G401 (cell line): Measurements from ENCODE around the gene PLBD2. TPM values are rescaled to one million over a fixed set of nuclear protein-coding genes. Genes with fewer than 3 reads are reported as not detected.
A peak's percentile ranks its signal among the peaks of the same experiment; 100 is the strongest.
"Not testable (repeated sequence)": the region's sequence is repeated elsewhere in the genome, so short reads cannot be mapped to it uniquely, and the experiment has no call there.

Source experiments
- DNase-seq: peaks from one replicate; pipeline ENCODE4 v3.0.0-alpha.2; 2015; ENCODE audit warnings: low spot score
- in situ Hi-C: cut with HindIII; loops from 2 replicates; pipeline ENCODE4 v1.10.0; 2016; ENCODE audit warnings: low sequenced_read_pairs, mixed read lengths
- total RNA-seq: library from RNA; depleted of rRNA; stranded (reverse); fragments of >200 nt; shearing (Covaris generic); gene quantifications from 2 replicates; pipeline ENCODE4 v1.2.3, GENCODE V29; 2014

Gene PLBD2
- total RNA-seq, 1 experiment from 2014 or later = 16.3 TPM

- in situ Hi-C loops = no loop called here
- DNase-seq = no peak
Observed at GRCh38 chr12:113333418-113333750, 25.0 kb upstream of the PLBD2 start.

- in situ Hi-C loops = no loop called here
Observed at GRCh38 chr12:113333877-113334785, 24.3 kb upstream of the PLBD2 start.

GRCh38 chr12:113334786-113335539 lies 23.4 kb upstream of the PLBD2 start, which contains the start of gene SLC8B1:
Gene SLC8B1, minus strand, starts transcription at chr12:113335109. Its CDS starts 2,231 bp downstream, at chr12:113332878.
- DNase-seq = peak; percentile 83
- in situ Hi-C loops = no loop called here

More at GRCh38 chr12:113333877-113334785, 24.3 kb upstream of the PLBD2 start:
- no peak for DNase-seq

- in situ Hi-C loops = no loop called here
- no peak for DNase-seq
Observed at GRCh38 chr12:113339540-113339939, 18.8 kb upstream of the PLBD2 start.

- in situ Hi-C loops = no loop called here
- no peak for DNase-seq
Observed at GRCh38 chr12:113340061-113340460, 18.3 kb upstream of the PLBD2 start.

- in situ Hi-C loops = no loop called here
Observed at GRCh38 chr12:113341535-113341934, 16.9 kb upstream of the PLBD2 start.

GRCh38 chr12:113345318-113345717 lies 13.1 kb upstream of the PLBD2 start:
- no peak for DNase-seq
- in situ Hi-C loops = no loop called here

More at GRCh38 chr12:113341535-113341934, 16.9 kb upstream of the PLBD2 start:
- DNase-seq = no peak

- in situ Hi-C loops = no loop called here
- no peak for DNase-seq
Observed at GRCh38 chr12:113346353-113346752, 12.0 kb upstream of the PLBD2 start.

GRCh38 chr12:113347107-113347506 lies 11.3 kb upstream of the PLBD2 start:
- DNase-seq = no peak
- in situ Hi-C loops = no loop called here

- no peak for DNase-seq
- in situ Hi-C loops = no loop called here
Observed at GRCh38 chr12:113347892-113348291, 10.5 kb upstream of the PLBD2 start.

- in situ Hi-C loops = no loop called here
- no peak for DNase-seq
Observed at GRCh38 chr12:113348849-113349536, 9.4 kb upstream of the PLBD2 start.

- in situ Hi-C loops = no loop called here
- DNase-seq = no peak
Observed at GRCh38 chr12:113351089-113351488, 7.3 kb upstream of the PLBD2 start.

GRCh38 chr12:113354192-113354591 lies 4.2 kb upstream of the PLBD2 start:
- in situ Hi-C loops, DNase-seq: not testable (repeated sequence)

- in situ Hi-C loops = no loop called here
- peak; percentile 91 for DNase-seq
Observed at GRCh38 chr12:113359133-113359938, 949 bp downstream of the PLBD2 start.

GRCh38 chr12:113359939-113360748 lies 1.8 kb downstream of the PLBD2 start:
- in situ Hi-C loops = no loop called here
- DNase-seq = peak; percentile 21

- in situ Hi-C loops = no loop called here
Observed at GRCh38 chr12:113361574-113362370, 3.4 kb downstream of the PLBD2 start.

GRCh38 chr12:113364698-113365097 lies 6.3 kb downstream of the PLBD2 start:
- in situ Hi-C loops = no loop called here
- no peak for DNase-seq

More at GRCh38 chr12:113361574-113362370, 3.4 kb downstream of the PLBD2 start:
- DNase-seq = no peak
